ENCODE measurements around the gene GRK5. TPM values are rescaled to one million over a fixed set of nuclear protein-coding genes. Genes with fewer than 3 reads are reported as not detected.

Gene GRK5
- total RNA-seq, 1 donor = 20.5 TPM

DNA sequence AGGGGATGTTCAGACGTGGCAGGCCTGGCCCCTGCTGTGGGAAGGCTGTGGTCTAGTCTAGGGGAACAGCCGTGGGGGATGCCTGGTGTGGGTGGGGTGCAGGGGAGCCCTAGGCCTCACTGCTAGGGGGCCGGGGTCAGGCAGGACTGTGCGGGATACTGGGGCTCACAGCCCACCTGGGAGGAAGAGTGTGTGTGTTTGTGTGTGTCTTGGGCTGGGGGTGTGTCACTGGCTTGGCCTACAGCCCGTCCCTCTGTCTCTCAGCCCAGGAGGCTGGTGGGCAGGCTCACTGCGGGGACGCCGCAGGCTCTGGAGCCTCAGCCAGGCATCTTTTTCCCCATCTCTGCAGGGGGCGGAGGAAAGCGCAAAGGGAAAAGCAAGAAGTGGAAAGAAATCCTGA is 118.8 kb downstream of the GRK5 start:
- DNase-seq (ENCODE audit: low read depth) = no peak
- no peak overlapping the region for H3K4me3 ChIP-seq (ENCODE audit: low read depth, low read length)
- no peak for TF ChIP-seq CTCF (IDR thresholded peaks at IDR 0.05; ENCODE audit: insufficient read depth, low read length)

- no peak overlapping the region for H3K4me3 ChIP-seq (ENCODE audit: low read depth, low read length)
- TF ChIP-seq CTCF (IDR thresholded peaks at IDR 0.05; ENCODE audit: insufficient read depth, low read length) = no peak
- DNase-seq (ENCODE audit: low read depth) = no peak
These were observed 119.8 kb downstream of the GRK5 start for GRCh38 chr10:119327096-119327745.

DNA sequence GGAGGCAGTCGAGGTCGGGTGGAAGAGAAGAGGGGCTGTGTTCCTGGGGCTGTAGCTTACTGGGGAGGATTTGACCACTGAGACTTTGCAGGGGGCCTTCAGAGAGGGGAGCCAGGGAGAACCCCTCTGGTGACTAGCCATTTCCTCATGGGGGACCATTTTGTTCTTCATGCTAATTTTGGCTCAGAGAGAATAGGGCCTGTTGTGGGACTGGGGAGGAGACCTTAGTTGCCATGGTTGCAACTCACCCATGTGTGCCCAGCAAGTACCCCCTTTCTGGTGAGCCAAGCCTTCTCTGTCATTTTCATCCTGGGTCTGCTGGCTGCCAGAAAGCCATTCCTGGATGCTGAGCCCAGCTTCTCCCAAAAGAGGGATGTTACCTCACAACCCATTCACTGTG is 120.9 kb downstream of the GRK5 start:
- H3K4me3 ChIP-seq (ENCODE audit: low read depth, low read length) = no peak overlapping the region
- DNase-seq (ENCODE audit: low read depth) = no peak
- no peak for TF ChIP-seq CTCF (IDR thresholded peaks at IDR 0.05; ENCODE audit: insufficient read depth, low read length)

DNA sequence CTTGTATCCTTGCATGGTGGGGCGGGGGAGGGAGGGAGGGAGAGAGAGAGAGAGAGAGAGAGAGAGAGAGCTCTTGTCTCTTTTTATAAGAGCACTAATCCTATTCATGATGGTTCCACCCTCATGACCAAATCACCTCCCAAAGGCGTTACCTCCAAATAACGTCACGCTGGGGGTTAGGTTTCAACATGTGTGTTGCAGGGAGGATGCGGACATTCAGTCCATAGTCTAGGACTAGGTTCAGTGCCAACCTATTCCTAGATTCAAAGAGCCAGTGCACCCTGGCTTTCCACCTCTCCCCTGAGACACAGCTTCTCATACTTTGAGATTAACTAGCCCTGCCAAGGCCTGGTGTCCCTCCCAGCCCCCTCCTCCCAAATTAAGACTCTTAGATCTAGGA is 123.0 kb downstream of the GRK5 start:
- no peak for TF ChIP-seq CTCF (IDR thresholded peaks at IDR 0.05; ENCODE audit: insufficient read depth, low read length)
- H3K4me3 ChIP-seq (ENCODE audit: low read depth, low read length) = no peak overlapping the region
- DNase-seq (ENCODE audit: low read depth) = no peak

- TF ChIP-seq CTCF (IDR thresholded peaks at IDR 0.05; ENCODE audit: insufficient read depth, low read length) = no peak
These were observed 123.7 kb downstream of the GRK5 start for GRCh38 chr10:119331061-119331460.

GRCh38 chr10:119333146-119333792 is 125.9 kb downstream of the GRK5 start:
- H3K4me3 ChIP-seq (ENCODE audit: low read depth, low read length) = no peak overlapping the region
- no peak for DNase-seq (ENCODE audit: low read depth)
- TF ChIP-seq CTCF (IDR thresholded peaks at IDR 0.05; ENCODE audit: insufficient read depth, low read length) = no peak

More at GRCh38 chr10:119331061-119331460, 123.7 kb downstream of the GRK5 start:
- H3K4me3 ChIP-seq (ENCODE audit: low read depth, low read length) = no peak overlapping the region
- DNase-seq (ENCODE audit: low read depth) = no peak

Data from fibroblast of the aortic adventitia (primary cell).